GM10266 (cell line): Measurements from ENCODE around the gene CRADD.

Experiments used
- DNase-seq: peaks from one replicate; pipeline ENCODE4 v3.0.0; 2012; ENCODE audit errors: extremely low spot score
- CTCF ChIP-seq: IDR thresholded peaks from 2 replicates; pipeline ENCODE4 v1.5.1; 2012; ENCODE audit warnings: mild to moderate bottlenecking, low read depth; ENCODE audit not compliant: control insufficient read depth, insufficient read depth; ENCODE audit errors: missing control alignments

The CRADD gene

GRCh38 chr12:93937812-93938211, 260.6 kb downstream of the CRADD start:
- DNase-seq: no peak
- no peak for TF ChIP-seq CTCF

- no peak for DNase-seq
- no peak for TF ChIP-seq CTCF
These were observed 261.1 kb downstream of the CRADD start for GRCh38 chr12:93938317-93938716.

- no peak for DNase-seq
- no peak for TF ChIP-seq CTCF
These were observed 261.8 kb downstream of the CRADD start for GRCh38 chr12:93938931-93939330.

GRCh38 chr12:93939641-93940325, 262.6 kb downstream of the CRADD start:
- no peak for TF ChIP-seq CTCF

GRCh38 chr12:93943780-93944179, 266.6 kb downstream of the CRADD start:
- no peak for TF ChIP-seq CTCF
- no peak for DNase-seq

More at GRCh38 chr12:93939641-93940325, 262.6 kb downstream of the CRADD start:
- no peak for DNase-seq

- DNase-seq: no peak
- no peak for TF ChIP-seq CTCF
These were observed 267.0 kb downstream of the CRADD start for GRCh38 chr12:93944201-93944600.
